CD14-positive monocyte (primary cell): ENCODE measurements around the gene PPOX. TPM values are rescaled to one million over a fixed set of nuclear protein-coding genes. Genes with fewer than 3 reads are reported as not detected.

Source experiments
- DNase-seq, 3 donors: peaks; one replicate each; pipeline ENCODE4 v3.0.0-alpha.2; 2011 to 2022
- H2AFZ ChIP-seq: 2 replicates; pipeline ENCODE4 v1.6.0; 2012; ENCODE audit warnings: mild to moderate bottlenecking, low read depth, low read length, inconsistent platforms; ENCODE audit not compliant: insufficient read depth, poor library complexity, severe bottlenecking
- H3K27ac ChIP-seq, 2 donors: 1 replicate in 1 of 2; 2 replicates in 1 of 2; pipeline ENCODE4 v1.5.1; 2012 to 2013; ENCODE audit warnings: low read length in 2 of 2, control low read depth in 1 of 2, inconsistent platforms in 1 of 2, low read depth in 1 of 2, mild to moderate bottlenecking in 1 of 2
- H3K27me3 ChIP-seq, 2 donors: one replicate each; pipeline versions ENCODE4 v1.6.0 to v1.6.1; 2011 to 2013; ENCODE audit warnings: low read length in 2 of 2; ENCODE audit not compliant: control insufficient read depth in 2 of 2, insufficient read depth in 2 of 2
- H3K36me3 ChIP-seq, 2 donors: replicated peaks in 1 of 2; 1 replicate in 1 of 2; 2 replicates in 1 of 2; pipeline versions ENCODE4 v1.5.1 to v1.6.1; 2012 to 2013; ENCODE audit warnings: low read length in 2 of 2, control low read depth in 1 of 2, inconsistent platforms in 1 of 2, mild to moderate bottlenecking in 1 of 2; ENCODE audit not compliant: insufficient read depth in 2 of 2, control insufficient read depth in 1 of 2
- H3K4me1 ChIP-seq, 2 donors: 1 replicate in 1 of 2; 2 replicates in 1 of 2; pipeline versions ENCODE4 v1.5.1 to v1.6.1; 2012 to 2013; ENCODE audit warnings: low read length in 2 of 2, control low read depth in 1 of 2, inconsistent platforms in 1 of 2, mild to moderate bottlenecking in 1 of 2, moderate library complexity in 1 of 2; ENCODE audit not compliant: insufficient read depth in 2 of 2, control insufficient read depth in 1 of 2
- H3K4me2 ChIP-seq: replicated peaks from 2 replicates; pipeline ENCODE3; 2012; ENCODE audit warnings: low read length, moderate library complexity, mild to moderate bottlenecking; ENCODE audit not compliant: poor library complexity, severe bottlenecking; ENCODE audit errors: extremely low read depth
- H3K4me3 ChIP-seq, 3 experiments: fragments of 200-600 bp in 1 of 3; sonication (generic) in 1 of 3; replicated peaks in 1 of 3; 1 replicate in 2 of 3; 2 replicates in 1 of 3; pipeline ENCODE4 v1.5.1; 2011 to 2013; ENCODE audit warnings: low read length in 3 of 3, mild to moderate bottlenecking in 3 of 3, control low read depth in 2 of 3, low read depth in 2 of 3, inconsistent platforms in 1 of 3, moderate library complexity in 1 of 3
- H3K79me2 ChIP-seq: 2 replicates; pipeline ENCODE4 v1.6.0; 2012; ENCODE audit warnings: mild to moderate bottlenecking, control low read depth, inconsistent platforms, low read length, moderate library complexity; ENCODE audit not compliant: insufficient read depth
- H3K9ac ChIP-seq: 2 replicates; pipeline ENCODE4 v1.6.0; 2017; ENCODE audit warnings: low read length, mild to moderate bottlenecking; ENCODE audit not compliant: insufficient read depth, poor library complexity, severe bottlenecking
- H3K9me3 ChIP-seq, 2 donors: replicated peaks in 1 of 2; 1 replicate in 1 of 2; 2 replicates in 1 of 2; pipeline versions ENCODE4 v1.5.1 to v1.6.1; 2012 to 2013; ENCODE audit warnings: low read length in 2 of 2, control low read depth in 1 of 2; ENCODE audit not compliant: control insufficient read depth in 1 of 2, insufficient read depth in 1 of 2
- H4K20me1 ChIP-seq: 2 replicates; pipeline ENCODE4 v1.6.0; 2012; ENCODE audit warnings: mild to moderate bottlenecking, low read length, control low read depth, moderate library complexity; ENCODE audit not compliant: insufficient read depth
- H3K27ac Mint-ChIP-seq, 7 donors: one replicate each; pipeline ENCODE4 v1.8.0; 2020; ENCODE audit warnings: mild to moderate bottlenecking in 7 of 7, mixed read lengths in 7 of 7, moderate library complexity in 6 of 7, inconsistent platforms in 2 of 7
- H3K27me3 Mint-ChIP-seq, 3 donors: one replicate each; pipeline ENCODE4 v1.8.0; 2021 to 2022; ENCODE audit warnings: low read depth in 3 of 3, mild to moderate bottlenecking in 3 of 3, mixed read lengths in 3 of 3, moderate library complexity in 3 of 3, inconsistent platforms in 1 of 3
- H3K36me3 Mint-ChIP-seq, 2 donors: one replicate each; pipeline ENCODE4 v1.8.0; 2020; ENCODE audit warnings: mixed read lengths in 2 of 2, inconsistent platforms in 1 of 2, mild to moderate bottlenecking in 1 of 2
- H3K4me1 Mint-ChIP-seq: one replicate; pipeline ENCODE4 v1.8.0; 2020; ENCODE audit warnings: mild to moderate bottlenecking, mixed read lengths
- H3K4me3 Mint-ChIP-seq, 2 donors: one replicate each; pipeline ENCODE4 v1.8.0; 2020; ENCODE audit warnings: mild to moderate bottlenecking in 2 of 2, mixed read lengths in 2 of 2, moderate library complexity in 1 of 2
- H3K9me3 Mint-ChIP-seq, 7 donors: one replicate each; pipeline ENCODE4 v1.8.0; 2020 to 2022; ENCODE audit warnings: mixed read lengths in 7 of 7, mild to moderate bottlenecking in 6 of 7, moderate library complexity in 6 of 7, inconsistent platforms in 2 of 7
- CTCF ChIP-seq: fragments of 200-600 bp; IDR thresholded peaks from one replicate; pipeline ENCODE4 v1.8.0; 2022; ENCODE audit warnings: antibody characterized with exemption, mild to moderate bottlenecking
- WGBS: methylation state at CpG from one replicate; pipeline ENCODE4 v1.1.5; 2013; ENCODE audit warnings: missing lambda C conversion rate; ENCODE audit not compliant: insufficient coverage; 5-methylcytosine and 5-hydroxymethylcytosine counted together
- intact Hi-C, 2 donors: fragments of 100-400 bp; cut with micrococcal nuclease; formaldehyde crosslinking; loops; one replicate each; pipeline versions ENCODE4 v1.15.0 to v1.15.1; 2023
- polyA plus RNA-seq, 3 donors: library from polyadenylated mRNA; depleted of rRNA in 1 of 3; unstranded in 2 of 3; stranded (reverse) in 1 of 3; fragments of 300-500 nt in 2 of 3; fragments of >200 nt in 1 of 3; fragmentation: Illumina TruSeq in 2 of 3; gene quantifications; 1 replicate in 2 of 3; 2 replicates in 1 of 3; pipeline ENCODE4 v1.2.3, GENCODE V29; 2012 to 2021

PPOX gene
- polyA plus RNA-seq, 3 donors = 10.5 to 42.6 (median 10.8) TPM

- H3K4me1 Mint-ChIP-seq = peaks cover 40% of the 10 kb centered on the region
- no peaks in the 10 kb centered on the region for H3K36me3 ChIP-seq
- peaks cover 22% of the 10 kb centered on the region for H3K79me2 ChIP-seq
- H3K27me3 Mint-ChIP-seq = no peaks in the 10 kb centered on the region
- no peaks in the 10 kb centered on the region for H3K9me3 ChIP-seq
- no peak overlapping the region for H3K4me3 Mint-ChIP-seq
- H3K27me3 ChIP-seq = no peaks in the 10 kb centered on the region
- intact Hi-C loops = loop anchor here in 1 of 2 donors (10.0 kb wide), 1 partner anchor 146 kb away; no protein-coding TSS in a partner anchor
- H3K36me3 Mint-ChIP-seq = peaks cover 1% of the 10 kb centered on the region in 2 donors
- no peak overlapping the region for H3K9ac ChIP-seq
- no peak for DNase-seq
- TF ChIP-seq CTCF = no peak
- no peaks in the 10 kb centered on the region for H3K9me3 Mint-ChIP-seq
- no peaks in the 10 kb centered on the region for H4K20me1 ChIP-seq
- H3K27ac ChIP-seq = no peak overlapping the region
- no peak overlapping the region for H3K4me2 ChIP-seq
- H3K4me1 ChIP-seq = peaks cover 40 to 42% of the 10 kb centered on the region in 2 donors
- H2AFZ ChIP-seq = no peak overlapping the region
- no peak overlapping the region for H3K4me3 ChIP-seq
- 98% methylated on average over 28 of the region's 29 CpGs for WGBS
- no peak overlapping the region for H3K27ac Mint-ChIP-seq
These were observed 25.3 kb upstream of the PPOX start for GRCh38 chr1:161140755-161141400.

GRCh38 chr1:161145832-161146231, 20.4 kb upstream of the PPOX start:
- H3K27me3 ChIP-seq = no peaks in the 10 kb centered on the region
- Mint-ChIP-seq H3K36me3 (no peaks in the 10 kb centered on the region), H3K27ac (no peak overlapping the region), H3K27me3 (peaks cover 0 to 2% (median 1%) of the 10 kb centered on the region in 3 donors), H3K9me3 (no peaks in the 10 kb centered on the region), H3K4me3 (no peak overlapping the region), H3K4me1 (peaks cover 2% of the 10 kb centered on the region)
- no peak for DNase-seq
- H3K9me3 ChIP-seq = no peaks in the 10 kb centered on the region
- H3K4me2 ChIP-seq = no peak overlapping the region
- H3K79me2 ChIP-seq = no peaks in the 10 kb centered on the region
- no peak overlapping the region for H2AFZ ChIP-seq
- H3K9ac ChIP-seq = no peak overlapping the region
- H3K4me3 ChIP-seq = no peak overlapping the region
- H3K4me1 ChIP-seq = no peaks in the 10 kb centered on the region
- intact Hi-C loops = loop anchor here in 1 of 2 donors (10.0 kb wide), 1 partner anchor 151 kb away; no protein-coding TSS in a partner anchor
- 100% methylated on average over 1 of the region's 3 CpGs for WGBS
- H3K36me3 ChIP-seq = no peaks in the 10 kb centered on the region
- H4K20me1 ChIP-seq = no peaks in the 10 kb centered on the region
- no peak for TF ChIP-seq CTCF
- no peak overlapping the region for H3K27ac ChIP-seq
